ENCODE results near the gene DDC.

DDC gene

DNA sequence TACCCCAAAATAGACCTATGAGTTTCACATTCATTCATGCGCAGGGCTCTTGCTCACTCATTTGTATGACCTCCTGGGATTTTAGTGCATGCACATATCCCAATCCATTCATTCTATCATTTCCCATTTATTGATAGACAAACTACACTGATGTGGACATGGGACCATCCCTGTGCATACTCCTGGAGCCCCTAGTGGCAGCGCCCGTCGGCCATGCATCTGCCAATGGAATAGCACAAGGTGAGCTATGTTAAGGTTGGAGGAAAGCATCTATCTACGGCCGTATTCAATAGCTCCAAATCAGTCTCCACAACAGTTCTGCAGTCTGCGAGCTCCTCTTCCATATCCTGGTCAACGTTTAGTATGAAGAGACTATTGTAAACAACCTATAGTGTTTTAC is 83.3 kb downstream of the DDC start:
- peak; percentile 6 for TF ChIP-seq CTCF (conservative IDR thresholded peaks at IDR 0.05; ENCODE audit: low read depth, low read length)
- no peak overlapping the region for H3K4me3 ChIP-seq (ENCODE audit: low read depth, low read length)

DNA sequence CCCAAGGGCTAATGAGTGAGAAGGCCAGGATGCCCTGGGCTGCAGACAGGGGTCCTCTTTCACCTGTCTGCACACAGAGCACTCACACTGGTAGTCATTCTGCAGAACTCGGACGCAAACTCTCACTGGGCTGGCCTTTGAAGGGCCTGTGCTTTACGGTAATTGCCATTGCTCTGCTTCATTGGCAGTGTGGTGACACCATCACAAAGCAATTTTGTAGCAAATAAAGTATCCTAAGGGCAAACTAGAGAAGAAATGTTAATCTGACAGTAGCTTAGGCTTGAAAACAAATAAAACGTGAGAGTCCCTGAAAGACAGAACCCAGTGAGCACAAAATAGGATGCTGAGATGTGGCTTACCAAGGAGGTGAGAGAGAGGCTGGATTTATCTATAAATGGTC is 84.4 kb downstream of the DDC start:
- no peak overlapping the region for H3K4me3 ChIP-seq (ENCODE audit: low read depth, low read length)
- TF ChIP-seq CTCF (conservative IDR thresholded peaks at IDR 0.05; ENCODE audit: low read depth, low read length) = no peak
- DNase-seq (ENCODE audit: low read depth) = no peak

More for the DNA sequence above, 83.3 kb downstream of the DDC start:
- DNase-seq (ENCODE audit: low read depth) = no peak

- no peak for TF ChIP-seq CTCF (conservative IDR thresholded peaks at IDR 0.05; ENCODE audit: low read depth, low read length)
- H3K4me3 ChIP-seq (ENCODE audit: low read depth, low read length) = no peak overlapping the region
- DNase-seq (ENCODE audit: low read depth) = no peak
Observed at GRCh38 chr7:50479743-50480517, 85.3 kb downstream of the DDC start.

GRCh38 chr7:50477640-50478039 is 87.6 kb downstream of the DDC start:
- DNase-seq (ENCODE audit: low read depth) = peak; percentile 11
- no peak for TF ChIP-seq CTCF (conservative IDR thresholded peaks at IDR 0.05; ENCODE audit: low read depth, low read length)
- no peak overlapping the region for H3K4me3 ChIP-seq (ENCODE audit: low read depth, low read length)

- DNase-seq (ENCODE audit: low read depth) = no peak
Observed at GRCh38 chr7:50476953-50477625, 88.1 kb downstream of the DDC start.

GRCh38 chr7:50475340-50475739 is 89.9 kb downstream of the DDC start:
- TF ChIP-seq CTCF (conservative IDR thresholded peaks at IDR 0.05; ENCODE audit: low read depth, low read length) = no peak
- DNase-seq (ENCODE audit: low read depth) = no peak
- H3K4me3 ChIP-seq (ENCODE audit: low read depth, low read length) = no peak overlapping the region

More at GRCh38 chr7:50476953-50477625, 88.1 kb downstream of the DDC start:
- TF ChIP-seq CTCF (conservative IDR thresholded peaks at IDR 0.05; ENCODE audit: low read depth, low read length) = no peak
- H3K4me3 ChIP-seq (ENCODE audit: low read depth, low read length) = no peak overlapping the region

Data from choroid plexus epithelial cell (primary cell).